PC-3 (cell line): ENCODE data around the gene SORL1. TPM values are rescaled to one million over a fixed set of nuclear protein-coding genes. Genes with fewer than 3 reads are reported as not detected.

ENCODE experiments used
- ATAC-seq: fragments of 200-7000 bp; cut with Tn5 transposase; 2 replicates; pipeline ENCODE4 v1.9.1; 2020; ENCODE audit warnings: mild to moderate bottlenecking, moderate library complexity
- BruUV-seq: library from RNA; stranded (reverse); fragments of 400-500 nt; replicated peaks from 2 replicates; lab custom pipeline; 2021; lab: Mats Ljungman, UMichigan
- CTCF ChIA-PET: fragments of 300-600 bp; sonication (Branson Sonifier 250); formaldehyde crosslinking; loops from one replicate; lab custom pipeline; 2022; ENCODE audit warnings: antibody characterized with exemption; lab: Charles Lee
- POLR2A ChIA-PET: fragments of 300-600 bp; sonication (Branson Sonifier 250); formaldehyde crosslinking; loops from one replicate; lab custom pipeline; 2022; ENCODE audit warnings: antibody characterized with exemption; ENCODE audit not compliant: unreplicated experiment; lab: Charles Lee
- DNase-seq: peaks from one replicate; pipeline ENCODE4 v3.0.0-alpha.2; 2015
- H2AFZ ChIP-seq: fragments of 300-600 bp; sonication (generic); 2 replicates; pipeline ENCODE4 v1.6.0; 2016; ENCODE audit warnings: antibody characterized with exemption, low read length
- H3F3A ChIP-seq: fragments of 300-600 bp; sonication (generic); one replicate; pipeline ENCODE4 v1.6.0; 2017; ENCODE audit warnings: antibody characterized with exemption, low read length, control low read depth, mild to moderate bottlenecking; ENCODE audit not compliant: unreplicated experiment
- H3K27ac ChIP-seq: fragments of 300-600 bp; sonication (generic); 2 replicates; pipeline ENCODE4 v1.5.1; 2016; ENCODE audit warnings: mild to moderate bottlenecking, low read length
- H3K27me3 ChIP-seq: fragments of 300-600 bp; sonication (generic); 2 replicates; pipeline ENCODE4 v1.6.1; 2016; ENCODE audit warnings: low read length, mixed read lengths
- H3K36me3 ChIP-seq: fragments of 300-600 bp; sonication (generic); 2 replicates; pipeline ENCODE4 v1.6.1; 2016; ENCODE audit warnings: low read depth, mixed run types, low read length, mixed read lengths
- H3K4me1 ChIP-seq: fragments of 300-600 bp; sonication (generic); 2 replicates; pipeline ENCODE4 v1.5.1; 2016; ENCODE audit warnings: low read length; ENCODE audit not compliant: insufficient read depth
- H3K4me2 ChIP-seq: fragments of 300-600 bp; sonication (generic); 2 replicates; pipeline ENCODE4 v1.6.0; 2016; ENCODE audit warnings: low read length
- H3K4me3 ChIP-seq: fragments of 300-600 bp; sonication (generic); 2 replicates; pipeline ENCODE4 v1.5.1; 2016; ENCODE audit warnings: mild to moderate bottlenecking, low read length, mixed read lengths
- H3K79me2 ChIP-seq: fragments of 300-600 bp; sonication (generic); 2 replicates; pipeline ENCODE4 v1.6.1; 2017; ENCODE audit warnings: low read length, mixed read lengths
- H3K9ac ChIP-seq: fragments of 300-600 bp; sonication (generic); 2 replicates; pipeline ENCODE4 v1.6.0; 2016; ENCODE audit warnings: mild to moderate bottlenecking, low read length
- H3K9me2 ChIP-seq: fragments of 300-600 bp; sonication (generic); replicated peaks from 2 replicates; pipeline ENCODE4 v1.6.1; 2016; ENCODE audit warnings: mixed run types, low read length, mixed read lengths
- H3K9me3 ChIP-seq: fragments of 300-600 bp; sonication (generic); 2 replicates; pipeline ENCODE4 v1.6.1; 2016; ENCODE audit warnings: low read length, mixed read lengths
- H4K20me1 ChIP-seq: fragments of 300-600 bp; sonication (generic); 2 replicates; pipeline ENCODE4 v1.6.1; 2016; ENCODE audit warnings: low read length, mixed read lengths
- CTCF ChIP-seq: fragments of 300-600 bp; sonication (generic); conservative IDR thresholded peaks from 2 replicates; pipeline ENCODE4 v1.5.1; 2017; ENCODE audit warnings: antibody characterized with exemption, low read depth, mild to moderate bottlenecking, low read length
- EZH2 ChIP-seq: fragments of 300-600 bp; sonication (generic); IDR thresholded peaks from one replicate; pipeline ENCODE4 v1.6.1; 2017; ENCODE audit warnings: antibody characterized with exemption, mild to moderate bottlenecking, low read length; ENCODE audit not compliant: unreplicated experiment
- EZH2phosphoT487 ChIP-seq: fragments of 300-600 bp; sonication (generic); IDR thresholded peaks from 2 replicates; pipeline ENCODE4 v1.6.1; 2018; ENCODE audit warnings: mild to moderate bottlenecking, antibody characterized with exemption, low read length, borderline replicate concordance
- intact Hi-C: fragments of 100-400 bp; cut with micrococcal nuclease; formaldehyde crosslinking; loops from 2 replicates; pipeline ENCODE4 v1.9.0; 2023
- total RNA-seq: library from RNA; depleted of rRNA; stranded (reverse); fragments of >200 nt; gene quantifications from 2 replicates; pipeline ENCODE4 v1.2.3, GENCODE V29; 2014

Gene SORL1
- total RNA-seq, 1 experiment from 2014 or later, result 53.7 TPM

GRCh38 chr11:121606354-121606753, 154.2 kb downstream of the SORL1 start:
- H3K4me2 ChIP-seq, result no peak overlapping the region
- ChIA-PET POLR2A (no interaction called here), CTCF (no interaction called here)
- no peaks in the 10 kb centered on the region for H3K9me3 ChIP-seq
- no peak overlapping the region for H3K4me3 ChIP-seq
- intact Hi-C loops, result no loop called here
- no peak for TF ChIP-seq EZH2phosphoT487
- TF ChIP-seq CTCF, result no peak
- TF ChIP-seq EZH2, result no peak
- H3K36me3 ChIP-seq, result peaks cover 38% of the 10 kb centered on the region
- H3K79me2 ChIP-seq, result no peaks in the 10 kb centered on the region
- no peaks in the 10 kb centered on the region for H3K4me1 ChIP-seq
- no peak overlapping the region for H3K27ac ChIP-seq
- BruUV-seq, result no TSS peak
- no peaks in the 10 kb centered on the region for H4K20me1 ChIP-seq
- H2AFZ ChIP-seq, result no peak overlapping the region
- no peaks in the 10 kb centered on the region for H3K9me2 ChIP-seq
- no peaks in the 10 kb centered on the region for H3K27me3 ChIP-seq
- H3F3A ChIP-seq, result no peaks in the 10 kb centered on the region
- H3K9ac ChIP-seq, result no peak overlapping the region
- no peak for DNase-seq
- ATAC-seq, result no peak

DNA sequence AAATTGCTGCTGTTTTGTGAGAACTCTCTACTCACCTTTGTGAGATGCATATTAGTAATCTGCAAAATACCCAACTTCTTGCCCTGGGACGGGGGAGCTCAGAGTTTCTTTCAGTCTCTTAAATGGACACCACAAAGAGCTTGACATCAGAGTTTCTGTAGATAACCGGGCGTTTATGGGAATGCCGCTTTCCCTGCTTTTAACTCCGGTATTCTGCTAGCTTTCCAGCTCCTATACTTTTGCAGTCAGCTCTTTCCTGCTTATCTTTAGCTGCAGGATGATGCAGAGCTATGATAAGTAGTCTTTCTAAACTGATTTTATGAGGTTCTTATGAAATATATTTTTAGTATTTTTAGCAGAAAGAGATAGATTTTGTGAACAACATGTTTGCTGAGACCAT, 155.2 kb downstream of the SORL1 start:
- Histone ChIP-seq H3F3A (no peaks in the 10 kb centered on the region), H3K4me2 (no peak overlapping the region), H3K9me2 (no peaks in the 10 kb centered on the region), H3K27me3 (no peaks in the 10 kb centered on the region), H3K36me3 (peaks cover 40% of the 10 kb centered on the region), H3K27ac (no peak overlapping the region), H3K9ac (no peak overlapping the region), H3K4me1 (no peaks in the 10 kb centered on the region), H4K20me1 (no peaks in the 10 kb centered on the region), H2AFZ (no peak overlapping the region), H3K4me3 (no peak overlapping the region), H3K79me2 (no peaks in the 10 kb centered on the region), H3K9me3 (no peaks in the 10 kb centered on the region)
- BruUV-seq, result no TSS peak
- ChIA-PET POLR2A (no interaction called here), CTCF (no interaction called here)
- intact Hi-C loops, result no loop called here
- no peak for ATAC-seq
- DNase-seq, result no peak
- TF ChIP-seq EZH2 (no peak), CTCF (no peak), EZH2phosphoT487 (no peak)

DNA sequence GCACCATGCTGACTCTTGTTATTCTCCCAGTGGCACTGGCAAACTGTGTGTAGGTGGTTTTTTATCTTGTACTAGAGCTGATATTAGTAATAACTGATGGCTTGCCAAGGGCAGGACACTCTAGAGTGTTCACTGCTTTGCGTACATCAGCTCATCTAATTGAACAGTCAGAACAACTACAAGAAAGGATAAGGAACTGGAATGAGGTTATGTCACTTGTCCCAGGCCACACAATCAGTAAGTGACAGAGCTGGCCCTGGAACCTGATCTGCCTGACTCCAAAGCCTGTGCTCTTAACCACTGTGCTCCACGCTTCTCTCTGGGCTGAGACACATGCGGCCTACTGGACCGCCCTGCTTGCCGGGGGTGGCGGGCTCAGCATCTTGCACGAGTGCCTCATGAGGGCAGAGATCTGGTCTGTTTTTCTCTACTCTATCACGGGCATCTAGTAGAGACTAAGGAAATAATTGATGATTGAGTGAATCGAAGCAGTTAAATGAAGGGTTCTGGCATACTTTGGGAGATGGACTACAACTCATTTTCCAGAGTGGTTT, 156.5 kb downstream of the SORL1 start:
- 0 out of 2 replicates have a peak, but pooled peaks cover under 1% of the 10 kb centered on the region for H3K4me1 ChIP-seq
- H3K79me2 ChIP-seq, result no peaks in the 10 kb centered on the region
- H3K36me3 ChIP-seq, result peaks cover 40% of the 10 kb centered on the region
- ChIA-PET CTCF (interaction anchor here (0.6 kb wide), 1 partner anchor 61 kb away, joined by 13 read pairs; no protein-coding TSS in a partner anchor), POLR2A (no interaction called here)
- no peak overlapping the region for H2AFZ ChIP-seq
- no peak for TF ChIP-seq EZH2phosphoT487
- no peak for TF ChIP-seq EZH2
- TF ChIP-seq CTCF, result no peak
- no TSS peak for BruUV-seq
- no peak for DNase-seq
- no peak overlapping the region for H3K4me3 ChIP-seq
- no peaks in the 10 kb centered on the region for H3F3A ChIP-seq
- no peak overlapping the region for H3K27ac ChIP-seq
- H3K9me3 ChIP-seq, result no peaks in the 10 kb centered on the region
- no peaks in the 10 kb centered on the region for H4K20me1 ChIP-seq
- intact Hi-C loops, result no loop called here
- no peak overlapping the region for H3K9ac ChIP-seq
- H3K27me3 ChIP-seq, result no peaks in the 10 kb centered on the region
- no peaks in the 10 kb centered on the region for H3K9me2 ChIP-seq
- H3K4me2 ChIP-seq, result no peak overlapping the region
- no peak for ATAC-seq
